Pulmonary artery endothelial cell (primary cell): ENCODE data around the gene RIBC1. TPM values are rescaled to one million over a fixed set of nuclear protein-coding genes. Genes with fewer than 3 reads are reported as not detected.
"Not testable (repeated sequence)": the region's sequence is repeated elsewhere in the genome, so short reads cannot be mapped to it uniquely, and the experiment has no call there.

Source experiments
- DNase-seq: peaks from one replicate; pipeline ENCODE4 v3.0.0-alpha.2; 2011; ENCODE audit warnings: low read depth, low spot score
- total RNA-seq: library from RNA; depleted of rRNA; stranded (reverse); fragments of >200 nt; gene quantifications from 2 replicates; pipeline ENCODE4 v1.2.3, GENCODE V29; 2014

The RIBC1 gene
- total RNA-seq, 1 donor from 2014 or later, result 0.26 TPM

- peak; percentile 35 for DNase-seq
Observed at GRCh38 chrX:53435997-53436396, 13.3 kb downstream of the RIBC1 start.

- no peak for DNase-seq
Observed at GRCh38 chrX:53437206-53437605, 14.5 kb downstream of the RIBC1 start.

GRCh38 chrX:53438174-53438831 is 15.6 kb downstream of the RIBC1 start:
- DNase-seq, result no peak

DNA sequence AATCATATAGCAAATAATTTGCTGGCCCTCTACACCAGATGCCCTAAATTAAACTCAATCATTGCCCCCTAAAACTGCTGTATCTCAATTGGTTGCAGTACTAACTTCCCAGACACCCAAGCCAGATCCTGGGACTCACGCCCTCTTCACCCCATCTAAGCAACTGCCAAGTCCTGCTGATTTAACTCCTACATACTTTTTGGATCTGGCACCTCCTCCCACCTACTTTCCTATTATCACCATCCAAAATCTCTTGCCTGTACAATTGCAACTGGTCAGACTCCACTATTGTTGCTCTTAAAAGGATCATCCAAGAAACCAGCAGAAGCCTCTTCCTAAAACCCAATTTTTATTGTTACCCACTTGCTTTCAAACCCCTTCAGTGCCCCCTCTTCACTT is 16.2 kb downstream of the RIBC1 start:
- DNase-seq, result no peak

DNA sequence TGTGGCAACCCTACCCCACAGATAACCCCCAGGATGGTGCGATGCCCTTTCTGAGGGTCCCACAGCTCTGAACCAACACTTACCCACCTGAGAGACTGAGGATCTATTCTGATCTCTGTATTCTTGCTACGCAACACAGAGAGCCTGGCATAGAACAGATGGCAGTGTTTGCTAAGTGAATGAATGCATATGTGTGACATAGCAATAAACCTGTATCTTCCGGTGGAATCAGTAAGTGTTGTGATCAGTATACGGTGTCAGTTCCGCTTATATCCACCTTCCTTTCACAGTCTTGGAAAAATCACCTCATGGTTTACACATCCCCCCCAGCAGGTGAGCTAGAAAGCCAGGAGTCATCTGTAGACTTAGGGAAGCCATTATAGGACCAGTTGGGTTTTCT is 17.4 kb downstream of the RIBC1 start:
- DNase-seq, result no peak

GRCh38 chrX:53440621-53441517 is 18.2 kb downstream of the RIBC1 start:
- DNase-seq, result no peak

- DNase-seq, result no peak
Observed at GRCh38 chrX:53441531-53442321, 19.1 kb downstream of the RIBC1 start.

DNA sequence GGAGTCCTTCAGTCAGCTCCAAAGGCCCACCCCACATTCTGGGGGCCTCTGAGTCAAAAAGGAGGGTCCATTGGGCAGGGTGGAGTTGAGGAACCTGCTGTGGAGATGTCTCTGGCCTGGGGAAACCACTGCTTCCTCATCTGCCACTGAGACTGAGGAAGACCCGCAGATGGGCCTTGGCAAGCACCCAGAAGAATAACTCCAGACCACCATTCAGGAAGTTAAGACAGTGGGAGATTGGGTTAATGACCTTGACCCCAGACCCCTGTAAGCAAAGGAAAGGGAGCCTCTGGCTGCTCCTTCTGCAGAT is 19.6 kb downstream of the RIBC1 start:
- DNase-seq, result no peak

DNA sequence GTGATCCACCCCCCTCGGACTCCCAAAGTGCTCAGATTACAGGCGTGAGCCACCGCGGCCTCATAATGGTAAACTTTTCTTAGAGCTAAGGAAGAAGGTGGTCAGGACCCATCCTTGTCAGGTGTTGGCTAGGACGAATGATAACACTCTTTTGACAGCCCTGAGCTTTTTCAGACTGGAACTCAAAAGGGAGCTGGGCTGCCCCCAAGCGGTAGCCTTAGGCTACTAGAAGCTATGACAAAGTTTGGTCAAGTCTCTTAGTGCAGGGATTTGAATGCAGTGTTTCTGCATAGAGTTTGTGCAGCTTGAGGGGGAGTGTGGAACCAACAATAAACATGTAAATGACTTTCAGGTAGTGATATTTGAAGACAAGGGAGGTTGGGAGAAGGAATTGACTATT is 23.3 kb downstream of the RIBC1 start:
- no peak for DNase-seq

- no peak for DNase-seq
Observed at GRCh38 chrX:53447441-53447840, 24.8 kb downstream of the RIBC1 start.

GRCh38 chrX:53449632-53450031 is 27.0 kb downstream of the RIBC1 start:
- no peak for DNase-seq

DNA sequence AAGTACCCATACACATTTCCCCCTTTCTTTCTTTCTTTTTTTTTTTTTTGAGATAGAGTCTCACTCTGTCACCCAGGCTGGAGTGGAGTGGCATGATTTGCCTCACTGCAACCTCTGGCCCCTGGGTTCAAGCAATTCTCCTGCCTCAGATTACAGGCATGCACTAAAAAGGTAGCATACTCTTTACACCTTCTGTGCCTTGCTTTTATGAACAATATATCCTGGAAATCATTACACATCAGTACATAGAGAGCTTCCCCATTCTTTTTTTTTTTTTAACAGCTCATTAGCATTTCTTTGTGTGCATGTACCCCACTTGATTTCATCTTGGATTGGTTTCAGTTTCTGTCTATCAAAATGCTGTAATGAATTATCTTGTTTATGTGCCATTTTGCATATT is 30.1 kb downstream of the RIBC1 start:
- DNase-seq, result no peak

GRCh38 chrX:53456254-53456653 is 33.6 kb downstream of the RIBC1 start:
- no peak for DNase-seq

- DNase-seq, result no peak
Observed at GRCh38 chrX:53458082-53458481, 35.4 kb downstream of the RIBC1 start.

- DNase-seq, result not testable (repeated sequence)
Observed at GRCh38 chrX:53468659-53469058, 46.0 kb downstream of the RIBC1 start.

- no peak for DNase-seq
Observed at GRCh38 chrX:53471346-53471745, 48.7 kb downstream of the RIBC1 start.

DNA sequence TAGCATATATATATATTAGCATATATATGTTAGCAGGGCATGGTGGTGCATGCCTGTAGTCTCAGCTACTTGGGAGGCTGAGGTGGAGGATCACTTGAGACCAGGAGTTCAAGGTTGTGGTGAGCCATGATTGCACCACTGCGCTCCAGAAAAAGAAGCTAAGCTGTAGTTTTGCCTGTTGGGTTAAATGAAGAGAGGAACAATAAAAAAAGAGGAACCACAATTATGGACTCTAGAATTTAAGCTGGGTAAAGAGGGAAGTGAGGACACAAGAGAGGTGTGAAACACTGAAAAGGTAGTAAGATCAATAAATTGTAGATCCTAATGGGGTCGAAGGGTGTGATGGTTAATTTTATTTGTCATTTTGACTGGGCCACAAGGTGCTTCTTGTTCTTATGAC is 52.0 kb downstream of the RIBC1 start:
- DNase-seq, result no peak

DNA sequence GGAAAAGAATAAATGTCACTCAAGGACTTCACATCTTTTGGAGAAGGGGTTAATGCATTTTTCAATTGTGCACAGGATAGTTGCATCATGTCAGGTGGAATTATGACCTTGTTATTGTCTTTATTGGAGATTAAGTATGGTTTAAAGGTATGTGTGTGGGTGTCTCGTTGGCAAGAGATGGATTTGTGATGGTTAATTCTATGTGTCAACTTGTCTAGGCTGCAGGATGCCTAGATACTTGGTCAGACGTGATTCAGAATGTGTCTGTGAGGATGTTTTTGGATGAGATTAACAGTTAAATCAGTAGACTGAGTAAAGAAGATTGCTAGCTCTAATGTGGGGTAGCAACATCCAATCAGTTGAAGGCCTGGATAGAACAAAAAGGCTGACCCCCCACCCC is 53.7 kb downstream of the RIBC1 start:
- DNase-seq, result no peak

- no peak for DNase-seq
Observed at GRCh38 chrX:53479301-53479700, 56.6 kb downstream of the RIBC1 start.
